Vagina (tissue), 2 donors: Measurements from ENCODE around the gene AXL.

ENCODE experiments used
- POLR2A ChIP-seq, 2 donors: fragments of 450-650 bp; IDR thresholded peaks; one replicate each; pipeline ENCODE4 v1.6.1; 2017; ENCODE audit warnings: antibody characterized with exemption in 2 of 2, mild to moderate bottlenecking in 2 of 2, moderate library complexity in 2 of 2
- TF ChIP-seq, protein P1 (sequence below), 3 experiments: fragments of 450-650 bp in 2 of 3; fragments of 200-600 bp in 1 of 3; sonication (generic) in 1 of 3; IDR thresholded peaks; one replicate each; pipeline ENCODE4 v1.5.1; 2017 to 2019; ENCODE audit warnings: antibody characterized with exemption in 3 of 3, mild to moderate bottlenecking in 2 of 3, moderate library complexity in 2 of 3

GRCh38 chr19:41214161-41214560, 4.9 kb upstream of the AXL start:
- TF ChIP-seq, protein P1, sequence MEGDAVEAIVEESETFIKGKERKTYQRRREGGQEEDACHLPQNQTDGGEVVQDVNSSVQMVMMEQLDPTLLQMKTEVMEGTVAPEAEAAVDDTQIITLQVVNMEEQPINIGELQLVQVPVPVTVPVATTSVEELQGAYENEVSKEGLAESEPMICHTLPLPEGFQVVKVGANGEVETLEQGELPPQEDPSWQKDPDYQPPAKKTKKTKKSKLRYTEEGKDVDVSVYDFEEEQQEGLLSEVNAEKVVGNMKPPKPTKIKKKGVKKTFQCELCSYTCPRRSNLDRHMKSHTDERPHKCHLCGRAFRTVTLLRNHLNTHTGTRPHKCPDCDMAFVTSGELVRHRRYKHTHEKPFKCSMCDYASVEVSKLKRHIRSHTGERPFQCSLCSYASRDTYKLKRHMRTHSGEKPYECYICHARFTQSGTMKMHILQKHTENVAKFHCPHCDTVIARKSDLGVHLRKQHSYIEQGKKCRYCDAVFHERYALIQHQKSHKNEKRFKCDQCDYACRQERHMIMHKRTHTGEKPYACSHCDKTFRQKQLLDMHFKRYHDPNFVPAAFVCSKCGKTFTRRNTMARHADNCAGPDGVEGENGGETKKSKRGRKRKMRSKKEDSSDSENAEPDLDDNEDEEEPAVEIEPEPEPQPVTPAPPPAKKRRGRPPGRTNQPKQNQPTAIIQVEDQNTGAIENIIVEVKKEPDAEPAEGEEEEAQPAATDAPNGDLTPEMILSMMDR (IDR thresholded peaks at IDR 0.05), result no peak
- TF ChIP-seq POLR2A (IDR thresholded peaks at IDR 0.05), result no peak
